GM21447 (cell line): ENCODE measurements around the gene RNF225.
A peak's percentile ranks its signal among the peaks of the same experiment; 100 is the strongest.
"Not testable (repeated sequence)": the region's sequence is repeated elsewhere in the genome, so short reads cannot be mapped to it uniquely, and the experiment has no call there.

Experiments used
- ATAC-seq: cut with Tn5 transposase; IDR thresholded peaks from one replicate; pipeline ENCODE4 v1.9.1; 2021; ENCODE audit not compliant: unreplicated experiment

RNF225 gene

DNA sequence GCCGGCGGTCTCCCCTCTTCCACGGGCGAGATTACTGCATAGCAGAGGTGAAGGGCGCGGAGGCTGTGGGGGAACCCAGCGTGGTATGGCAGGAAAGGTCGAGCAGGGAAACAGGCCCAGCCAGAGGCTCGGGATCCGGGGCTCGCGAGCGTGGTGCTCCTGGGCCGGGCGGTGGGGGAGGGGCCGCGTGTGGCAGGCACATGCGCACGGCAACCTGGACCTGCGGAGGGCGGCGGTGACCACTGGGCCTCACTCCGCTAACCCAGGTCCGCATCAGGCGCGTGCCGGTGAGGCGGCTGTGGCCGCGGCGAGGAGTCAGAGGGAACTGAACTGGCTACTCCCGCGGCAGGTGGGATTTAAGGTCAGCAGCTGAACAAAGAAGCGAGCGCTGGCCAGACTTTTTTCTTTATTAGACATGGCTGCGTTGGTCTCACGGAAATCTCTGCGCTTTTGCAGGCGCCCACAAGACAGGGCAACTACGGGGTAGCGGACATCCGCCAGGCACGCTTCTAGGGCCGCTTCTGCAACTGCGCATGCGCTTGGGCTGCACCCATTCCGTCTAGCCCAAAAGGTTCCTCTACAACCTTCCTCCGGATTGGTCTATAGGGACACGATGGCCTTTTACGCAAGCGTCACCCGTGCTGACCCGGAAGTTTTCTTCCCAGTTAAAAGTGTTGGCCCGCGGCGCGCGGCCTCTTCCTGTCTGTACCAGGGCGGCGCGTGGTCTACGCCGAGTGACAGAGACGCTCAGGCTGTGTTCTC lies 8.7 kb upstream of the RNF225 start, which contains the start of gene RPS5:
TSS of gene RPS5 (plus strand) at position 694 of the 762 bp plus-strand sequence. CDS start 869 bp downstream, outside the sequence.
- peak; percentile 86 for ATAC-seq

GRCh38 chr19:58387338-58388174 lies 7.9 kb upstream of the RNF225 start:
- ATAC-seq: no peak

DNA sequence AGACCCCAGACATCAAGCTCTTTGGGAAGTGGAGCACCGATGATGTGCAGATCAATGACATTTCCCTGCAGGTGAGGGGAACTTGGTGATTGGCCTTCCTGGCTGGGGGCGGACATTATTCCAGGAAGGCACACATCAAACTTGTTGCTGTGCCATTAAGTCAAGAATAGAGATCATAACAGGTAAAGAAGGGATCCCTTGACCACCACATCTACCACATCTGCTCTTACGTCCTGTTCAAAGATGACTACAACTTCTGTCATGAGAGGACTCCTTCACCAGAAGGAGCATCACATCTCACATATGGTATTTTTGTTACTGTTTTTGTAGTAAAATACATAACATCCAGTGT lies 7.3 kb upstream of the RNF225 start:
- ATAC-seq: no peak

- ATAC-seq: no peak
These were observed 2.3 kb upstream of the RNF225 start for GRCh38 chr19:58392945-58393724.

DNA sequence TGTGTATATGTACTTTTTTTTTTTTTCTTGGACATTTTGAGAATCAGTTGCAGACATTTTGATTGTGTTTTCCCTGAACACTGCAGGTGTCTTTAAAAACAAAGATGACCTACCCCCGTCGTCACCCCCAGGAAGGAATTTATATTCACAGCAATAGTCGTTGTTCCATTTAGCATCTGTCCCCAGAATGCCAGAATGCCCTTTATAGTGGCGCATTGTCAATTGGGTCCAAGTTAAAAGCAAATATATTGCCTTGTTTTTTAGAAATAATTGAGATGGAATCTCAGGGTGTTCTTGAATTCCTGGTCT lies 1.8 kb upstream of the RNF225 start:
- no peak for ATAC-seq

GRCh38 chr19:58394821-58395219 lies 636 bp upstream of the RNF225 start:
- no peak for ATAC-seq

- no peak for ATAC-seq
These were observed 647 bp downstream of the RNF225 start for GRCh38 chr19:58395979-58396627.

- no peak for ATAC-seq
These were observed 1.5 kb downstream of the RNF225 start for GRCh38 chr19:58396691-58397532.

DNA sequence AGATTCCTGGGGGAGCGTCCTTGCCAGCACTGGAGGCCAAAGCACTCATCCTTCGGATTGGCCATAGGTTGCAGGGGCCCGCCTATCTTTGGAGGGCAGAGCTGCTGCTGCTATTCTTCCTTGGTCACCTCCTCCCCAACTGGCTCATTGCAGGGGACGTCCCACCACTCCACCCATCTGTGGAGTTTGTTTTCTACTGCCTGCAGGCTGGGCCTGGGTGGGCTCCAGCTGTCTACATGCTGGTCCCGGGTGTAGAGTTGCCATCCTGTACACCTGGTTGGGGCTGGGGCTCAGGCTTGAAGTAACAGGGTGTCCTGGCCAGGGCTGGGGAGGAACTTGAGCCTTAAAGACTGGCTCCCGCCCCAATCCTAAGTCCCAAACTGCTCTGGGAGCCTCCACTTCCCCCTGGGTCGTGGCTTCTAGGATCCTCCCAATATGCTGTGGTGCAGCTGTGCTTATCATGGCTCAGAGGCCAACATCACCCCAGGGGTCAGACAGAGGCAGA lies 2.1 kb downstream of the RNF225 start:
- no peak for ATAC-seq

- no peak for ATAC-seq
These were observed 2.6 kb downstream of the RNF225 start for GRCh38 chr19:58398087-58398486.

GRCh38 chr19:58398545-58398944 lies 3.1 kb downstream of the RNF225 start:
- no peak for ATAC-seq

- no peak for ATAC-seq
These were observed 4.4 kb downstream of the RNF225 start for GRCh38 chr19:58399903-58400302.

- no peak for ATAC-seq
These were observed 5.0 kb downstream of the RNF225 start for GRCh38 chr19:58400316-58400915.

GRCh38 chr19:58400916-58401839 lies 5.7 kb downstream of the RNF225 start:
- ATAC-seq: peak; percentile 98

GRCh38 chr19:58401840-58402421 lies 6.5 kb downstream of the RNF225 start:
- ATAC-seq: no peak

DNA sequence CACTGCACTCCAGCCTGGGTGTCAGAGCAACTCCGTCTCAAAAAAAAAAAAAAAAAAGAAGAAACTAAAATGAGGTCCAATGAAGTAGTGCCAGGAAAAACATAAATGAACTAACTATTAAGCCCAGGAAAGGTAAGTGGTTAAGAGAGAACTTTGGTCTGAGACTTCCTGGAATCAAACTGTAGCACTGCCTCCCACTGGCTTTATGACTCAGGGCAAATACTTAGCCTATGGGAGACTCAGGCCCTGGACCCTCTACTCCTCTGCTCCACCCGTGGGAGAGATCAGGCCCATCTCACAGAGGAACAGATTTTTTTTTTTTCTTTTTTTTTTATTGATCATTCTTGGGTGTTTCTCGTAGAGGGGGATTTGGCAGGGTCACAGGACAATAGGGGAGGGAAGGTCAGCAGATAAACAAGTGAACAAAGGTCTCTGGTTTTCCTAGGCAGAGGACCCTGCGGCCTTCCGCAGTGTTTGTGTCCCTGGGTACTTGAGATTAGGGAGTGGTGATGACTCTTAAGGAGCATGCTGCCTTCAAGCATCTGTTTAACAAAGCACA lies 8.5 kb downstream of the RNF225 start:
- ATAC-seq: not testable (repeated sequence)

- ATAC-seq: no peak
These were observed 11.6 kb downstream of the RNF225 start for GRCh38 chr19:58406818-58407657.
